ENCODE measurements around the gene CLOCK.

The CLOCK gene

DNA sequence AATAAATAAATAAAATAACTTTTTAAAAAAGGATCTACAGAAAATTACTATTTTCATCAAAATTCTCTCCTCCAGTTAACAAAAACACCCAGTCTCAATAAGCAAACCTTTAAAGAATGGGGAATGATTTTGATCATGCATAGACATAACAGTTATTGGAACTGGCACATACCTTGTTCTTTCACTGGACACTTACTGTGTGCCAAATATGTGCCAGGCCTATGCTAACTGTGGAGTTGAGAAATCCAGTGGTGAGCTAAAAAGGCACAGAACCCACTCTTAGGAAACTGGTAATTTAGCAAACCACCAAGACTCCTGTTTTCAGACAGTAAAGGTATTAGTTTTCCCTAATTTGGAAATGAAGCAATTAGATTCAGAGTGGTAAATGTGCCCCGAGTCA lies 39.1 kb downstream of the CLOCK start:
- Histone ChIP-seq H2AK5ac (ENCODE audit: low read length) (no peak overlapping the region), H2BK15ac (replicated peaks; ENCODE audit: low read depth) (no peak overlapping the region), H3K79me1 (ENCODE audit: low read length) (peaks cover 2% of the 10 kb centered on the region), H4K8ac (ENCODE audit: low read depth, low read length) (no peak overlapping the region), H3K56ac (ENCODE audit: low read length) (no peak overlapping the region), H3K36me3 (ENCODE audit: control insufficient read depth, insufficient read depth, low read length) (no peaks in the 10 kb centered on the region), H2BK120ac (ENCODE audit: low read depth, low read length) (no peak overlapping the region), H4K5ac (ENCODE audit: low read length) (no peak overlapping the region), H3K4me1 (ENCODE audit: control insufficient read depth, low read depth, low read length) (no peaks in the 10 kb centered on the region), H3K4me2 (ENCODE audit: low read length) (no peak overlapping the region), H3K23ac (ENCODE audit: low read length) (no peak overlapping the region), H3K9ac (ENCODE audit: low read length) (no peak overlapping the region), H3K4me3 (ENCODE audit: low read length) (no peak overlapping the region), H3K27me3 (ENCODE audit: insufficient read depth, low read length, poor library complexity) (no peaks in the 10 kb centered on the region), H3K18ac (ENCODE audit: low read length) (no peak overlapping the region), H3K27ac (ENCODE audit: low read depth, low read length) (no peak overlapping the region), H3K4ac (ENCODE audit: low read depth, low read length) (no peak overlapping the region), H3K79me2 (ENCODE audit: control insufficient read depth, insufficient read depth, low read length) (no peaks in the 10 kb centered on the region), H2BK5ac (ENCODE audit: low read length) (no peak overlapping the region)
- DNase-seq = no peak
- no CpG with 5 or more reads among the region's 1 CpG for WGBS (ENCODE audit: extremely low coverage, insufficient coverage, low lambda C conversion rate)

DNA sequence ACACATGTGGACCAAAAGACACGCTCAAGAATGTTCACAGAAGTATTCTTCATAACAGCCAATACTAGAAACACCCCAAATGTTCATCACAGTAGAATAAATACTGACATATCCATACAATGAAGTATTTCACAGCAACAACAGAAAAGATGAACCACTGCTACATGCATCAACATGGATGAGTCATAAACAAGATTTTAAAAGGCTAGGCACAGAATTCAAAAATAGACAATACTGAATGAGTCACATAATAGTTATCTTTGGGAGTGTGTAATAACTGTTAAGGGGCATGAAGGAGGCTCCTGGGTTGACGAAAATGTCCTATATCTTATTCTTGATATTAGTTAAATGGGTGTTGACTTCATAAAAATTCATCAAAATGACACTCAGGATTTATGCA lies 43.5 kb downstream of the CLOCK start:
- H3K79me2 ChIP-seq (ENCODE audit: control insufficient read depth, insufficient read depth, low read length) = no peaks in the 10 kb centered on the region
- H3K4ac ChIP-seq (ENCODE audit: low read depth, low read length) = no peak overlapping the region
- no peak overlapping the region for H3K56ac ChIP-seq (ENCODE audit: low read length)
- no CpG with 5 or more reads among the region's 2 CpGs for WGBS (ENCODE audit: extremely low coverage, insufficient coverage, low lambda C conversion rate)
- H3K27me3 ChIP-seq (ENCODE audit: insufficient read depth, low read length, poor library complexity) = no peaks in the 10 kb centered on the region
- H3K4me2 ChIP-seq (ENCODE audit: low read length) = no peak overlapping the region
- no peak overlapping the region for H4K8ac ChIP-seq (ENCODE audit: low read depth, low read length)
- peaks cover 4% of the 10 kb centered on the region for H3K79me1 ChIP-seq (ENCODE audit: low read length)
- no peak overlapping the region for H3K18ac ChIP-seq (ENCODE audit: low read length)
- H3K36me3 ChIP-seq (ENCODE audit: control insufficient read depth, insufficient read depth, low read length) = no peaks in the 10 kb centered on the region
- H2BK120ac ChIP-seq (ENCODE audit: low read depth, low read length) = no peak overlapping the region
- peaks cover 4% of the 10 kb centered on the region for H3K4me1 ChIP-seq (ENCODE audit: control insufficient read depth, low read depth, low read length)
- no peak overlapping the region for H2BK15ac ChIP-seq (replicated peaks; ENCODE audit: low read depth)
- H2BK5ac ChIP-seq (ENCODE audit: low read length) = no peak overlapping the region
- no peak for DNase-seq
- no peak overlapping the region for H4K5ac ChIP-seq (ENCODE audit: low read length)
- H2AK5ac ChIP-seq (ENCODE audit: low read length) = no peak overlapping the region
- no peak overlapping the region for H3K9ac ChIP-seq (ENCODE audit: low read length)
- H3K23ac ChIP-seq (ENCODE audit: low read length) = no peak overlapping the region
- H3K4me3 ChIP-seq (ENCODE audit: low read length) = no peak overlapping the region
- no peak overlapping the region for H3K27ac ChIP-seq (ENCODE audit: low read depth, low read length)

DNA sequence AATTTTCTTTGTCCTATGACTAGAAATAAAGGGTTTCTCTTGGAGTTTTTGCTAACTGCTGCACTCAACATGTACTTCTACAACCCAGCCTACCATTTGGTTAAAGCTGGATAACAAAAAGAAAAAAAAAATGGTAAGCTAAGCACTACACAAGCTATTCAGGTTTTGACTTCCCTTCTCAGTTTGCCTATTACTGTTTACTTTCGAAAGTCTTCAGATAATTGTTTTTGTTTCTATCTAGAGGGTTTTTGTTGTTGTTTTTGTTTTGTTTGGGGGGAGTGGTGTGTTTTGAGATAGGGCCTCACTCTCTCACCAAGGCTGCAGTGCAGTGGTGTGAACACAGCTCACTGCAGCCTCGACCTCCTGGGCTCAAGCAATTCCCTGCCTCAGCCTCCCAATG lies 46.6 kb downstream of the CLOCK start:
- H4K8ac ChIP-seq (ENCODE audit: low read depth, low read length) = no peak overlapping the region
- no CpG with 5 or more reads among the region's 2 CpGs for WGBS (ENCODE audit: extremely low coverage, insufficient coverage, low lambda C conversion rate)

DNA sequence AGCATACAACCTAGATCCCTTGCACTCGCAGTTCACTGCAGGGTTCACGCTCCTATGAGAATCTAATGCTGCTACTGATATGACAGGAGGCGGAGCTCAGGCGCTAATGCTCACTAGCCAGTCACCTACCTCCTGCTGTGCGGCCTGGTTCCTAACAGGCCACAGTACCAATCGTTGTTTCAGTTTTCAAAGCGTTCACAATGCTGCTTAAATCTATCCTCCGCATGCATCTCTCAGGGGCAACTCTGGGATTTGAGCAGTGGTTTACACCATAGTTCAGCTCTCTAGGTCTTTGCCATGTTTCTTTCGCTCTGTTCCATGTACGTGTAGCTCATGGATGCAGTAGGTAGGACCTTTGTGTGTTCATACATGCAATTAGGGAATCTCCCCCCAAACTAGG lies 47.2 kb downstream of the CLOCK start:
- no CpG with 5 or more reads among the region's 10 CpGs for WGBS (ENCODE audit: extremely low coverage, insufficient coverage, low lambda C conversion rate)
- Histone ChIP-seq H3K27ac (ENCODE audit: low read depth, low read length) (no peak overlapping the region), H3K23ac (ENCODE audit: low read length) (no peak overlapping the region), H3K9ac (ENCODE audit: low read length) (no peak overlapping the region), H3K36me3 (ENCODE audit: control insufficient read depth, insufficient read depth, low read length) (no peaks in the 10 kb centered on the region), H3K27me3 (ENCODE audit: insufficient read depth, low read length, poor library complexity) (no peaks in the 10 kb centered on the region), H3K4me1 (ENCODE audit: control insufficient read depth, low read depth, low read length) (peaks cover 4% of the 10 kb centered on the region), H3K4ac (ENCODE audit: low read depth, low read length) (no peak overlapping the region), H3K79me1 (ENCODE audit: low read length) (peaks cover 6% of the 10 kb centered on the region), H4K8ac (ENCODE audit: low read depth, low read length) (no peak overlapping the region), H3K56ac (ENCODE audit: low read length) (no peak overlapping the region), H2BK5ac (ENCODE audit: low read length) (no peak overlapping the region), H3K79me2 (ENCODE audit: control insufficient read depth, insufficient read depth, low read length) (no peaks in the 10 kb centered on the region), H2AK5ac (ENCODE audit: low read length) (no peak overlapping the region), H4K5ac (ENCODE audit: low read length) (no peak overlapping the region), H2BK120ac (ENCODE audit: low read depth, low read length) (no peak overlapping the region), H2BK15ac (replicated peaks; ENCODE audit: low read depth) (no peak overlapping the region), H3K18ac (ENCODE audit: low read length) (no peak overlapping the region), H3K4me3 (ENCODE audit: low read length) (no peak overlapping the region), H3K4me2 (ENCODE audit: low read length) (no peak overlapping the region)
- DNase-seq = peak; percentile 59

More for the DNA sequence above, 46.6 kb downstream of the CLOCK start:
- no peak overlapping the region for H3K9ac ChIP-seq (ENCODE audit: low read length)
- no peak overlapping the region for H3K4ac ChIP-seq (ENCODE audit: low read depth, low read length)
- no peak overlapping the region for H3K4me2 ChIP-seq (ENCODE audit: low read length)
- peaks cover 4% of the 10 kb centered on the region for H3K4me1 ChIP-seq (ENCODE audit: control insufficient read depth, low read depth, low read length)
- no peaks in the 10 kb centered on the region for H3K27me3 ChIP-seq (ENCODE audit: insufficient read depth, low read length, poor library complexity)
- peaks cover 6% of the 10 kb centered on the region for H3K79me1 ChIP-seq (ENCODE audit: low read length)
- no peaks in the 10 kb centered on the region for H3K36me3 ChIP-seq (ENCODE audit: control insufficient read depth, insufficient read depth, low read length)
- H3K4me3 ChIP-seq (ENCODE audit: low read length) = no peak overlapping the region
- no peak overlapping the region for H2AK5ac ChIP-seq (ENCODE audit: low read length)
- no peak for DNase-seq
- no peak overlapping the region for H4K5ac ChIP-seq (ENCODE audit: low read length)
- no peak overlapping the region for H3K27ac ChIP-seq (ENCODE audit: low read depth, low read length)
- no peak overlapping the region for H2BK15ac ChIP-seq (replicated peaks; ENCODE audit: low read depth)
- no peak overlapping the region for H3K56ac ChIP-seq (ENCODE audit: low read length)
- no peak overlapping the region for H2BK120ac ChIP-seq (ENCODE audit: low read depth, low read length)
- H2BK5ac ChIP-seq (ENCODE audit: low read length) = no peak overlapping the region
- H3K79me2 ChIP-seq (ENCODE audit: control insufficient read depth, insufficient read depth, low read length) = no peaks in the 10 kb centered on the region
- H3K23ac ChIP-seq (ENCODE audit: low read length) = no peak overlapping the region
- H3K18ac ChIP-seq (ENCODE audit: low read length) = no peak overlapping the region

DNA sequence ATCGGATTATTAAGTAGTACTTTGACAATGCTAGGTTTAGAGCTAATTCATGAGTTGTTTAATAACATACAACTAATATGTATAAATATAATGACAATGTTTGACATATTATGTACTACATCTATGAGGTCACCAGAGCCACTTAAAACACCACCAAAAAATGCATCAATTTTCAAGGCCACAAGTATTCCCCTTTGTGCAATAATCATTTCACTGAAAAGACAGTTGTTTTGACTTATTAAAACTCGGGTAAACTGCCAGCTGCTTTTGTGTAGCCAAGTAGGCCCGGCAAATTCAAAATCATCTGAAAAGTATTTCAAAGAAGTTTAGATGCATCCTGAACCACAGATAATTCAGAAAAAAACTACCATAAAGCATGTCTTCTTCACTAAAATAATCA lies 48.7 kb downstream of the CLOCK start:
- no peak overlapping the region for H2AK5ac ChIP-seq (ENCODE audit: low read length)
- H3K4me3 ChIP-seq (ENCODE audit: low read length) = no peak overlapping the region
- H3K27me3 ChIP-seq (ENCODE audit: insufficient read depth, low read length, poor library complexity) = no peaks in the 10 kb centered on the region
- H2BK15ac ChIP-seq (replicated peaks; ENCODE audit: low read depth) = no peak overlapping the region
- no peak overlapping the region for H2BK120ac ChIP-seq (ENCODE audit: low read depth, low read length)
- no peak overlapping the region for H4K5ac ChIP-seq (ENCODE audit: low read length)
- H4K8ac ChIP-seq (ENCODE audit: low read depth, low read length) = no peak overlapping the region
- no peak overlapping the region for H3K4me2 ChIP-seq (ENCODE audit: low read length)
- H3K23ac ChIP-seq (ENCODE audit: low read length) = no peak overlapping the region
- H3K79me2 ChIP-seq (ENCODE audit: control insufficient read depth, insufficient read depth, low read length) = no peaks in the 10 kb centered on the region
- H3K27ac ChIP-seq (ENCODE audit: low read depth, low read length) = no peak overlapping the region
- H3K18ac ChIP-seq (ENCODE audit: low read length) = no peak overlapping the region
- peaks cover 6% of the 10 kb centered on the region for H3K79me1 ChIP-seq (ENCODE audit: low read length)
- H3K9ac ChIP-seq (ENCODE audit: low read length) = no peak overlapping the region
- no peak overlapping the region for H2BK5ac ChIP-seq (ENCODE audit: low read length)
- H3K36me3 ChIP-seq (ENCODE audit: control insufficient read depth, insufficient read depth, low read length) = no peaks in the 10 kb centered on the region
- WGBS (ENCODE audit: extremely low coverage, insufficient coverage, low lambda C conversion rate) = no CpG with 5 or more reads among the region's 3 CpGs
- no peak for DNase-seq
- no peak overlapping the region for H3K56ac ChIP-seq (ENCODE audit: low read length)
- no peak overlapping the region for H3K4ac ChIP-seq (ENCODE audit: low read depth, low read length)
- H3K4me1 ChIP-seq (ENCODE audit: control insufficient read depth, low read depth, low read length) = peaks cover 4% of the 10 kb centered on the region

DNA sequence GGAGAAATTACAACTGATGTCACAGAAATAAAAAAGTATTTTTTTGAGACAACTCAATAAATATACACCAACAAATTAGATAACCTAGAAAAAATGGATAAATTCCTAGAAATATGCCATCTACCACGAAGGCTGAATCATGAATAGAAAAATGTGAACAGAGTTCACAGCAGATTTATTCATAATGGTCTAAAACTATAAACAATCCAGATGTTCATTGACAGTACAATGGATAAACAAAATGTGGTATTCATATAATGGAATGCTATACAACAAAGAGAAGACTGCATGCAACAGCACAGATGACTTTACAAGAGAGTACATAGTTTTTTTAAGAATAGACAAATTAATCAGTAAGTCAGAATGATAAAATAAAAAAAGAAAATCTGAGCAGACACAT lies 55.2 kb downstream of the CLOCK start:
- H3K4me2 ChIP-seq (ENCODE audit: low read length) = no peak overlapping the region
- H2AK5ac ChIP-seq (ENCODE audit: low read length) = no peak overlapping the region
- no peak overlapping the region for H2BK15ac ChIP-seq (replicated peaks; ENCODE audit: low read depth)
- no peaks in the 10 kb centered on the region for H3K36me3 ChIP-seq (ENCODE audit: control insufficient read depth, insufficient read depth, low read length)
- no peaks in the 10 kb centered on the region for H3K27me3 ChIP-seq (ENCODE audit: insufficient read depth, low read length, poor library complexity)
- H3K9ac ChIP-seq (ENCODE audit: low read length) = no peak overlapping the region
- H3K23ac ChIP-seq (ENCODE audit: low read length) = no peak overlapping the region
- no peak overlapping the region for H3K27ac ChIP-seq (ENCODE audit: low read depth, low read length)
- no peak overlapping the region for H4K5ac ChIP-seq (ENCODE audit: low read length)
- no CpG with 5 or more reads among the region's 1 CpG for WGBS (ENCODE audit: extremely low coverage, insufficient coverage, low lambda C conversion rate)
- no peak overlapping the region for H2BK5ac ChIP-seq (ENCODE audit: low read length)
- no peak overlapping the region for H3K56ac ChIP-seq (ENCODE audit: low read length)
- H4K8ac ChIP-seq (ENCODE audit: low read depth, low read length) = no peak overlapping the region
- H3K4ac ChIP-seq (ENCODE audit: low read depth, low read length) = no peak overlapping the region
- H3K79me1 ChIP-seq (ENCODE audit: low read length) = peaks cover 2% of the 10 kb centered on the region
- no peaks in the 10 kb centered on the region for H3K79me2 ChIP-seq (ENCODE audit: control insufficient read depth, insufficient read depth, low read length)
- H3K4me3 ChIP-seq (ENCODE audit: low read length) = no peak overlapping the region
- DNase-seq = no peak
- H2BK120ac ChIP-seq (ENCODE audit: low read depth, low read length) = no peak overlapping the region
- no peaks in the 10 kb centered on the region for H3K4me1 ChIP-seq (ENCODE audit: control insufficient read depth, low read depth, low read length)
- no peak overlapping the region for H3K18ac ChIP-seq (ENCODE audit: low read length)

Measured in mesendoderm (in vitro differentiated cells).